Endodermal cell (in vitro differentiated cells): ENCODE data around the gene NACA. TPM values are rescaled to one million over a fixed set of nuclear protein-coding genes. Genes with fewer than 3 reads are reported as not detected.

Source experiments
- DNase-seq: peaks from one replicate; pipeline ENCODE4 v3.0.0-alpha.2; 2017
- H3K27ac ChIP-seq: 2 replicates; pipeline ENCODE4 v1.5.1; 2013; ENCODE audit warnings: mild to moderate bottlenecking, low read depth, low read length, moderate library complexity
- H3K27me3 ChIP-seq: 2 replicates; pipeline ENCODE4 v1.6.1; 2013; ENCODE audit warnings: mild to moderate bottlenecking, low read length, moderate library complexity; ENCODE audit not compliant: insufficient read depth, control insufficient read depth, poor library complexity, severe bottlenecking
- H3K36me3 ChIP-seq: 2 replicates; pipeline ENCODE4 v1.7.0; 2013; ENCODE audit warnings: mild to moderate bottlenecking, low read length, moderate library complexity; ENCODE audit not compliant: control insufficient read depth, insufficient read depth
- H3K4me1 ChIP-seq: one replicate; pipeline ENCODE4 v1.7.0; 2013; ENCODE audit warnings: low read length; ENCODE audit not compliant: control insufficient read depth, insufficient read depth
- H3K4me3 ChIP-seq: 2 replicates; pipeline ENCODE4 v1.5.1; 2013; ENCODE audit warnings: mild to moderate bottlenecking, low read length, moderate library complexity
- H3K9ac ChIP-seq: 2 replicates; pipeline ENCODE4 v1.6.1; 2013; ENCODE audit warnings: mild to moderate bottlenecking, low read length, moderate library complexity; ENCODE audit not compliant: poor library complexity, severe bottlenecking; ENCODE audit errors: extremely low read depth
- H3K9me3 ChIP-seq: 2 replicates; pipeline ENCODE4 v1.6.1; 2013; ENCODE audit warnings: mild to moderate bottlenecking, low read length, moderate library complexity; ENCODE audit not compliant: control insufficient read depth
- H3K27ac Mint-ChIP-seq: 2 replicates; pipeline ENCODE4 v1.8.0; 2020; ENCODE audit warnings: mixed read lengths
- H3K27me3 Mint-ChIP-seq: 2 replicates; pipeline ENCODE4 v1.8.0; 2021; ENCODE audit warnings: mild to moderate bottlenecking, mixed read lengths; ENCODE audit not compliant: insufficient read depth
- H3K36me3 Mint-ChIP-seq: 2 replicates; pipeline ENCODE4 v1.8.0; 2020; ENCODE audit warnings: low read depth, mixed read lengths
- H3K4me1 Mint-ChIP-seq: 2 replicates; pipeline ENCODE4 v1.8.0; 2020; ENCODE audit warnings: mixed read lengths
- H3K4me3 Mint-ChIP-seq: 2 replicates; pipeline ENCODE4 v1.8.0; 2020; ENCODE audit warnings: mild to moderate bottlenecking, moderate library complexity, mixed read lengths
- H3K9me3 Mint-ChIP-seq: 2 replicates; pipeline ENCODE4 v1.8.0; 2020; ENCODE audit warnings: mild to moderate bottlenecking, mixed read lengths
- WGBS, 2 experiments: methylation state at CpG; one replicate each; pipeline versions ENCODE4 v1.1.5 to v1.1.7; 2013; ENCODE audit warnings: missing lambda C conversion rate in 2 of 2, mixed read lengths in 1 of 2; ENCODE audit not compliant: insufficient coverage in 1 of 2, insufficient read length in 1 of 2; 5-methylcytosine and 5-hydroxymethylcytosine counted together
- total RNA-seq, 2 donors: library from RNA; stranded (reverse); fragmentation: NEBNext Ultra II Directional in 1 of 2; extraction: Animal tissue kit (Norgen Biotek cat#: 25700) in 1 of 2; gene quantifications; 2 replicates in 1 of 2; 3 replicates in 1 of 2; pipeline ENCODE4 v1.2.1, GENCODE V29; 2021
- TF ChIP-seq, protein P1 (sequence below): fragments of 200-600 bp; sonication (generic); conservative IDR thresholded peaks from 2 replicates; pipeline ENCODE4 v1.5.0; 2021; ENCODE audit warnings: antibody characterized with exemption, mild to moderate bottlenecking

Gene NACA
- total RNA-seq, 2 donors from 2014 or later = 817 to 958 TPM

DNA sequence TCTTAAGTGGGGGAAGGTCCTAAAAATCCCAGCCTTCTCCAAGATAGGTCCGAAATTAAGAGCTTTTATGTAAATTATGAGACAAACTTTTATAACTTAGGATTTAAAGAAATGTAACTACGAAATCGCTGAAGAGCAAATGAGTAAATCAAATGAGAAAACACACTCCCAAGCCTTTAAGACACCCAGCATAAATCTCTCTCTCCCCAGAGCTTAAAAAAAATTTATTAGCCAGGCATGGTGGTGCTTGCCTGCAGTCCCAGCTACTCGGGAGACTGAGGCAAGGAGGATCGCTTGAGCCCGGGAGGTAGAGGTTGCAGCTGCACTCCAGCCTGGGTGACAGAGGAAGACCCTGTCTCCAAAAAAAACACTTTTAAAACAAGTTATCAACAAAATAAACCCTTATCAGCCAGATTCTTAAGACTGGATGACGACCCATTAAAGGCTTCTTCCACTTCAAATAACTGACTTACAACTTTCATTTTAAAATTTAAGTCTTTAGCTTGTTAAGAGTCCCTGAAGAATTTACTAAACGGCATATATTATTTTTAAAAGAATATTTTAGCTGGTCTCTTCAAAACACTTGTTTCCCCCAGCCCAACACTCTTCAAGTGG lies 40.2 kb downstream of the NACA start:
- H3K4me3 Mint-ChIP-seq = peak overlapping the region; percentile 99
- DNase-seq = peak; percentile 33
- WGBS, 2 experiments = 81 to 87% methylated on average over 3 to 8 of the region's 8 CpGs
- Histone ChIP-seq H3K9ac (peak overlapping the region; percentile 9), H3K4me1 (no peaks in the 10 kb centered on the region), H3K27ac (no peak overlapping the region), H3K27me3 (no peaks in the 10 kb centered on the region), H3K36me3 (peaks cover 42% of the 10 kb centered on the region), H3K9me3 (peaks cover 5% of the 10 kb centered on the region), H3K4me3 (peak overlapping the region; percentile 97)
- no peaks in the 10 kb centered on the region for H3K9me3 Mint-ChIP-seq
- H3K27me3 Mint-ChIP-seq = no peaks in the 10 kb centered on the region
- peaks cover 51% of the 10 kb centered on the region for H3K36me3 Mint-ChIP-seq
- TF ChIP-seq, protein P1, sequence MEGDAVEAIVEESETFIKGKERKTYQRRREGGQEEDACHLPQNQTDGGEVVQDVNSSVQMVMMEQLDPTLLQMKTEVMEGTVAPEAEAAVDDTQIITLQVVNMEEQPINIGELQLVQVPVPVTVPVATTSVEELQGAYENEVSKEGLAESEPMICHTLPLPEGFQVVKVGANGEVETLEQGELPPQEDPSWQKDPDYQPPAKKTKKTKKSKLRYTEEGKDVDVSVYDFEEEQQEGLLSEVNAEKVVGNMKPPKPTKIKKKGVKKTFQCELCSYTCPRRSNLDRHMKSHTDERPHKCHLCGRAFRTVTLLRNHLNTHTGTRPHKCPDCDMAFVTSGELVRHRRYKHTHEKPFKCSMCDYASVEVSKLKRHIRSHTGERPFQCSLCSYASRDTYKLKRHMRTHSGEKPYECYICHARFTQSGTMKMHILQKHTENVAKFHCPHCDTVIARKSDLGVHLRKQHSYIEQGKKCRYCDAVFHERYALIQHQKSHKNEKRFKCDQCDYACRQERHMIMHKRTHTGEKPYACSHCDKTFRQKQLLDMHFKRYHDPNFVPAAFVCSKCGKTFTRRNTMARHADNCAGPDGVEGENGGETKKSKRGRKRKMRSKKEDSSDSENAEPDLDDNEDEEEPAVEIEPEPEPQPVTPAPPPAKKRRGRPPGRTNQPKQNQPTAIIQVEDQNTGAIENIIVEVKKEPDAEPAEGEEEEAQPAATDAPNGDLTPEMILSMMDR = no peak
- peak overlapping the region; percentile 49 for H3K27ac Mint-ChIP-seq
- H3K4me1 Mint-ChIP-seq = peaks cover 12% of the 10 kb centered on the region

- TF ChIP-seq, protein P1 = no peak
- peak; percentile 26 for DNase-seq
- no peaks in the 10 kb centered on the region for H3K27me3 Mint-ChIP-seq
Measured at GRCh38 chr12:56682323-56682722, 42.8 kb downstream of the NACA start.

DNA sequence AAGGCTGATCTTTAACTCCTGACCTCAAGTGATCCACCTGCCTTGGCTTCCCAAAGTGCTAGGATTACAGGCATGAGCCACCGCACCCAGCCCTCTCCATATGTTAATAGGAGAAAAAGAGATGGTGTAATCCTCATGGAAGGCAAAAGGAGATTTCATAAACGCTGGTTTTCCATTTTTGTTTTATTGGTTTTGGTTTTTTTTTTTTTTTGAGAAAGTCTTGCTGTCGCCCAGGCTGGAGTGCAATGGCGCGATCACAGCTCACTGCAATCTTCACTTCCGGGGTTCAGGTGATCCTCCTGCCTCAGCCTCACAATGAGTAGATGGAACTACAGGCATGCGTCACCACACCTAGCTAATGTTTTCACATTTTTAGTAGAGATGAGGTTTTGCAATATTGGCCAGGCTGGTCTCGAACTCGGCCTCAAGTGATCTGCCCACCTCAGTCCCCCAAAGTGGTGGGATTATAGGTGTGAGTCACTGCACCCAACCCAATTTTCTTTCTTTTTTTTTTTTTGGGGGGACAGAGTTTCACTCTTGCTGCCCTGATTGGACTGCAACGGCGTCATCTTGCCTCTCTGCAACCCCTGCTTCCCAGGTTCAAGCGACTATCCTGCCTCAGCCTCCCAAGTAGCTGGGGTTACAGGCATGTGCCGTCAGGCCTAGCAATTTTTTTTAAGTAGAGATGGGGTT lies 45.1 kb downstream of the NACA start:
- Histone ChIP-seq H3K9me3 (peaks cover 5% of the 10 kb centered on the region), H3K4me1 (no peaks in the 10 kb centered on the region), H3K9ac (no peak overlapping the region), H3K36me3 (peaks cover 73% of the 10 kb centered on the region), H3K27ac (no peak overlapping the region), H3K27me3 (no peaks in the 10 kb centered on the region), H3K4me3 (no peak overlapping the region)
- Mint-ChIP-seq H3K27me3 (no peaks in the 10 kb centered on the region), H3K36me3 (peaks cover 57% of the 10 kb centered on the region), H3K4me3 (no peak overlapping the region), H3K27ac (peak overlapping the region; percentile 66), H3K9me3 (no peaks in the 10 kb centered on the region), H3K4me1 (peaks cover 12% of the 10 kb centered on the region)
- 95 to 99% methylated on average over 9 to 13 of the region's 13 CpGs for WGBS, 2 experiments
- peak; percentile 19 for DNase-seq
- TF ChIP-seq, protein P1 = no peak

More at GRCh38 chr12:56682323-56682722, 42.8 kb downstream of the NACA start:
- no peak overlapping the region for H3K9ac ChIP-seq
- no peak overlapping the region for H3K4me3 Mint-ChIP-seq
- H3K27me3 ChIP-seq = no peaks in the 10 kb centered on the region
- H3K4me1 Mint-ChIP-seq = peaks cover 12% of the 10 kb centered on the region
- no peaks in the 10 kb centered on the region for H3K9me3 Mint-ChIP-seq
- H3K36me3 ChIP-seq = peaks cover 61% of the 10 kb centered on the region
- H3K4me3 ChIP-seq = no peak overlapping the region
- H3K27ac ChIP-seq = no peak overlapping the region
- 95 to 97% methylated on average over 4 to 6 of the region's 6 CpGs for WGBS, 2 experiments
- H3K27ac Mint-ChIP-seq = no peak overlapping the region
- H3K4me1 ChIP-seq = no peaks in the 10 kb centered on the region
- H3K9me3 ChIP-seq = peaks cover 5% of the 10 kb centered on the region
- H3K36me3 Mint-ChIP-seq = peaks cover 64% of the 10 kb centered on the region
